CD4-positive, alpha-beta T cell treated with Interleukin-15 for 4 hours (primary cell): ENCODE measurements around the gene HHIP.
"Not testable (repeated sequence)": the region's sequence is repeated elsewhere in the genome, so short reads cannot be mapped to it uniquely, and the experiment has no call there.

Source experiments
- DNase-seq: peaks from one replicate; pipeline ENCODE4 v3.0.0-alpha.2; 2020; ENCODE audit warnings: low spot score

Gene HHIP

GRCh38 chr4:144748814-144749555 is 103.0 kb downstream of the HHIP start:
- no peak for DNase-seq

- DNase-seq: no peak
These were observed 104.4 kb downstream of the HHIP start for GRCh38 chr4:144750348-144750747.

- no peak for DNase-seq
These were observed 108.8 kb downstream of the HHIP start for GRCh38 chr4:144754562-144755410.

GRCh38 chr4:144757969-144758368 is 112.0 kb downstream of the HHIP start:
- no peak for DNase-seq

GRCh38 chr4:144768809-144769208 is 122.9 kb downstream of the HHIP start:
- DNase-seq: not testable (repeated sequence)

GRCh38 chr4:144778364-144778763 is 132.4 kb downstream of the HHIP start:
- DNase-seq: no peak

- DNase-seq: no peak
These were observed 136.4 kb downstream of the HHIP start for GRCh38 chr4:144782345-144782744.

- no peak for DNase-seq
These were observed 140.0 kb downstream of the HHIP start for GRCh38 chr4:144785961-144786360.

- DNase-seq: no peak
These were observed 141.7 kb downstream of the HHIP start for GRCh38 chr4:144787365-144788258.

GRCh38 chr4:144788469-144788868 is 142.5 kb downstream of the HHIP start:
- DNase-seq: no peak

GRCh38 chr4:144791933-144792332 is 146.0 kb downstream of the HHIP start:
- DNase-seq: not testable (repeated sequence)
